Vagina (tissue), 2 donors: ENCODE measurements around the gene VAMP4.

Source experiments
- POLR2A ChIP-seq, 2 donors: fragments of 450-650 bp; IDR thresholded peaks; one replicate each; pipeline ENCODE4 v1.6.1; 2017; ENCODE audit warnings: antibody characterized with exemption in 2 of 2, mild to moderate bottlenecking in 2 of 2, moderate library complexity in 2 of 2
- POLR2AphosphoS5 ChIP-seq, 2 donors: sonication (generic); formaldehyde crosslinking; IDR thresholded peaks; one replicate each; pipeline ENCODE4 v1.9.0; 2017; ENCODE audit warnings: antibody characterized with exemption in 2 of 2, mild to moderate bottlenecking in 2 of 2, low read depth in 1 of 2; ENCODE audit not compliant: insufficient read depth in 1 of 2
- TF ChIP-seq, protein P1 (sequence below), 3 experiments: fragments of 450-650 bp in 2 of 3; fragments of 200-600 bp in 1 of 3; sonication (generic) in 1 of 3; IDR thresholded peaks; one replicate each; pipeline ENCODE4 v1.5.1; 2017 to 2019; ENCODE audit warnings: antibody characterized with exemption in 3 of 3, mild to moderate bottlenecking in 2 of 3, moderate library complexity in 2 of 3

- TF ChIP-seq, protein P1, sequence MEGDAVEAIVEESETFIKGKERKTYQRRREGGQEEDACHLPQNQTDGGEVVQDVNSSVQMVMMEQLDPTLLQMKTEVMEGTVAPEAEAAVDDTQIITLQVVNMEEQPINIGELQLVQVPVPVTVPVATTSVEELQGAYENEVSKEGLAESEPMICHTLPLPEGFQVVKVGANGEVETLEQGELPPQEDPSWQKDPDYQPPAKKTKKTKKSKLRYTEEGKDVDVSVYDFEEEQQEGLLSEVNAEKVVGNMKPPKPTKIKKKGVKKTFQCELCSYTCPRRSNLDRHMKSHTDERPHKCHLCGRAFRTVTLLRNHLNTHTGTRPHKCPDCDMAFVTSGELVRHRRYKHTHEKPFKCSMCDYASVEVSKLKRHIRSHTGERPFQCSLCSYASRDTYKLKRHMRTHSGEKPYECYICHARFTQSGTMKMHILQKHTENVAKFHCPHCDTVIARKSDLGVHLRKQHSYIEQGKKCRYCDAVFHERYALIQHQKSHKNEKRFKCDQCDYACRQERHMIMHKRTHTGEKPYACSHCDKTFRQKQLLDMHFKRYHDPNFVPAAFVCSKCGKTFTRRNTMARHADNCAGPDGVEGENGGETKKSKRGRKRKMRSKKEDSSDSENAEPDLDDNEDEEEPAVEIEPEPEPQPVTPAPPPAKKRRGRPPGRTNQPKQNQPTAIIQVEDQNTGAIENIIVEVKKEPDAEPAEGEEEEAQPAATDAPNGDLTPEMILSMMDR (IDR thresholded peaks at IDR 0.05), result peak in 2 of 3 experiments; percentile 19
- TF ChIP-seq POLR2AphosphoS5 (IDR thresholded peaks at IDR 0.05; ENCODE audit: insufficient read depth in 1 of 2, low read depth in 1 of 2), result peak; percentile 39 to 67
- TF ChIP-seq POLR2A (IDR thresholded peaks at IDR 0.05), result no peak
Measured at GRCh38 chr1:171654942-171655745, 86.7 kb downstream of the VAMP4 start.
